Activated CD4-positive, alpha-beta T cell treated with anti-CD3 and anti-CD28 coated beads for 24 hours (primary cell): Measurements from ENCODE around the gene LRRC10.
A peak's percentile ranks its signal among the peaks of the same experiment; 100 is the strongest.

Experiments used
- DNase-seq, 2 donors: peaks; one replicate each; pipeline ENCODE4 v3.0.0-alpha.2; 2020; ENCODE audit warnings: low read depth in 2 of 2

Gene LRRC10

GRCh38 chr12:69610729-69611128, at the start of gene LRRC10:
TSS of gene LRRC10 (minus strand) at chr12:69610907. CDS start at chr12:69610838, 69 bp downstream.
- DNase-seq, result no peak

- no peak for DNase-seq
These were observed 49.6 kb upstream of the LRRC10 start for GRCh38 chr12:69660164-69660863.

DNA sequence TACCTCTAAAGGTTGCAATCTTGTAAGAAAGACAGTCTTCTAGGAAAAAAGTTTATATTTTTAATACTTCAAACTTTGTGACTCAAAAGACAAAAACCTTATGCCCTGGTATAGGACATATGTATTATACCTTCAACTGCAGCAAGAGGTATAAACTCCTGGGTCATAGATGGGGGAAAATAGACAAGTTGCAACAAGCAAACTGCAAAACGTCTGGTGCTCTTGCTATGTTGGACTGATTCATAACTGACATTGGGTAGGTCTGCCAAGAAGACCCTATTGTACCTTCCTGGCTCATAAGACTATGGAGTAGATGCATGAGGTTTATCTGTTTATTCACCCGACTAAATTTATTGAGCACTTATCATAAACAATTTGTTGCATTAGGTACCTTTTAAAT, 47.5 kb upstream of the LRRC10 start:
- DNase-seq, result no peak

DNA sequence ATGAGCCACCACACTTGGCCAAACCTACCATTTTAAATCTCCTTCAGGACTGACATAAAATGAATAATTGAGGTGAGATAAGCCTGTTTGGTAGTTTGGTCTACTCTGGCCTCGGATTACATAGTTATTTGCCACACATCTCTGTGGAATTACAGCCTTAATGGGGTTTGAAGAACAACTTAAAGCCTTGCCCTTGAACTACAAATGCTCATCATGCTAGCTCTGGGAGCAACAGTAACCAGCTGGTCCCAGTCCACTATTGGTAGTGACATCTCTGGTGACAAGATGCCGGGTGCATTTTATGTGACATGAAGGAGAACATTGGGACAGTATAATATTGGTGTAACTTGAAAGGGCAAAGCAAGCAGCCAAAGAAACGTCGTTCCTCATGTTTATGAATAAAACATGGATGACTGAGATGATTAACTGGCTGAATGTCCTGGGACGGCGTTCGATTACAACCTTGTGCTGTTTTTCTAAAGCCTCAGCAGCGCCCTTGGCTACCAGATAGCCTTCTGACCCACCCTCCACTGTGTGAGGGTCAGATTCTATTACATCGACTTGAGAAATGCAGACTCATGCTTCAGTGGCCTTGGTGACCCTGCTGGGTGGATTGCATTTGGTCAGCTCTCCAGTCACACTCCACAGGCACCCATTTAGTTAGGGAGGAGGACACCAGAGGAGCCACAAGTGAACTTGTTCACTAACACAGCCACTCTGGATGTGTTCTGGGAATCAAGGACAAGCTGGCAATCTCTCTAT, 46.9 kb upstream of the LRRC10 start:
- DNase-seq, result no peak

GRCh38 chr12:69655616-69656340, 45.1 kb upstream of the LRRC10 start:
- DNase-seq, result no peak

- no peak for DNase-seq
These were observed 43.0 kb upstream of the LRRC10 start for GRCh38 chr12:69653703-69654102.

DNA sequence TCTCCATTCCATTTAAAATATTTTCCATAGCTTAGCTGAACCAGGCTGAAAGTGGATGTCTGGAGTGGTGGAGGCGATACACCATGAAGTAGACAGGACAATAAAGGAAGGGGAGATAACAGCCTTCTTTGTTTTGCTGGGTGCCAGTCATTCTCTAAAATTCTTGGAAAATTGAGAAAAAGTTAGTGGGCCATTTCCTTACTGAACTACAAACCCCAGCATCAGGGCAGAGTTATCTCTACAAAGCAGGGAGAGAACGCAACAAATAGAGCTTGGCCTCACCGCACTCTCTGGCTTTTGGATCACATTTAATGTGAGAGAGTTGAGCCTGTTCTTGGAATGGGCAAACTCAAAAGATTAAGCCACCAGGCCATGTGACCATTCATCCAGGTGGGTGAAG, 41.2 kb upstream of the LRRC10 start:
- DNase-seq, result no peak

- DNase-seq, result no peak
These were observed 38.8 kb upstream of the LRRC10 start for GRCh38 chr12:69649529-69649928.

GRCh38 chr12:69648476-69648875, 37.8 kb upstream of the LRRC10 start:
- DNase-seq, result no peak

GRCh38 chr12:69647178-69647577, 36.5 kb upstream of the LRRC10 start:
- DNase-seq, result no peak

GRCh38 chr12:69645031-69645430, 34.3 kb upstream of the LRRC10 start:
- no peak for DNase-seq

DNA sequence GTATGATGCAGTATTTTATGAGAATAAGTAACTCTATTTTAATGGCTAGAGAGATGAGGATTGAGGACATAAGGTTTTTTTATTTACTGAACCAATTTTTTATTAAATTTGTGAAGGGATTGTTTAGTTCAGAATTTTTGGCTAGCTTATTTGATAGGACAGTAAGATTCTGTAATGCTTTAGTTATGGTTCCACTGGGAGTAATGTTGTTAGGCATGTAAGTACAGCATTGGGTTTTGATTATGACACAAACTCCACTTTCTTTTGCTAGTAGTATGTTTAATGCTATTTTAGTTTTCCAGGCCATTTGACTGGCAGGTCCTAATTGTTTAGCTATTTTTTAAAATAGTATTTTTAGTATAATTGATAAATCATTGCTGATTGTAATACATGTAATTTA, 33.8 kb upstream of the LRRC10 start:
- no peak for DNase-seq

DNA sequence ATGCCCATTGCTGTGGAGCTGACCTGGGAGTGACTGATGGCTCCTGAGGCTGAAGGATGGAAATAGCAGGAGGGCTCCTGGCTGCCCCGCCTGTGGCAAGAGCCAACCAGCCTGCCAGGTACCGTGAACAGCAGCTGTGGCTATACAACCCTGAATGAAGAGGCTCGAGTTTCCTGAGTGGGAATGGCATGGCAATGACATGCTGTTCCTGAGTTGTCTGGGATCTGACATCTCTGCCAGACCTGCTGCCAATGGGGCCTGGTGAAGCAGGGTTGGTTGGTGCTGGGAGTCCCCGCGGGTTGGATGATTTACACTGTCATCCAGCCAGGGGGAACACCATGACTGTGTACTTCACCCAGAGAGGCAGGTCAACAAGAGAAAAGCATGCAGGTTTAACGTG, 31.8 kb upstream of the LRRC10 start:
- no peak for DNase-seq

- DNase-seq, result no peak
These were observed 30.8 kb upstream of the LRRC10 start for GRCh38 chr12:69641546-69641945.

GRCh38 chr12:69639400-69640016, 28.8 kb upstream of the LRRC10 start:
- peak; percentile 40 to 56 for DNase-seq

GRCh38 chr12:69633061-69633460, 22.4 kb upstream of the LRRC10 start:
- no peak for DNase-seq

DNA sequence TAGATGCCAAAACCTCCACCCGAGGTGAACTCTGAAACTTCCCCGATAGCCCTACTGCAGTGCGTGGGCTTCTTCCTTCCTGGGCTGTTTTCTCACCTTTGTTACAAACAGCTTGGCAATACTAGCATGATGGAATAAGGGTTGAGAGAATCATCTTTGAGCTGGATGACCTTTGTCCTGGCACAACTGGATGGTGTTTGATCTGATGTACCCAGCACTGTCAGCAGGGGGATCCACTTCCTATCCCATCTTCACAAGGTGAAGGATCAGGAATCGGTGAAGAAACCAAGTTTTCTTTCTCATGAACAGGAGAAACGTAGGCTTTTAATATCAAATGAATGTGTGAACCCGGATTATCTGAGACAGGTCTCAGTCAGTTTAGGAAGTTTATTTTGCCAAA, 19.5 kb upstream of the LRRC10 start:
- no peak for DNase-seq

GRCh38 chr12:69627501-69627900, 16.8 kb upstream of the LRRC10 start:
- no peak for DNase-seq

- no peak for DNase-seq
These were observed 13.3 kb upstream of the LRRC10 start for GRCh38 chr12:69623970-69624369.

DNA sequence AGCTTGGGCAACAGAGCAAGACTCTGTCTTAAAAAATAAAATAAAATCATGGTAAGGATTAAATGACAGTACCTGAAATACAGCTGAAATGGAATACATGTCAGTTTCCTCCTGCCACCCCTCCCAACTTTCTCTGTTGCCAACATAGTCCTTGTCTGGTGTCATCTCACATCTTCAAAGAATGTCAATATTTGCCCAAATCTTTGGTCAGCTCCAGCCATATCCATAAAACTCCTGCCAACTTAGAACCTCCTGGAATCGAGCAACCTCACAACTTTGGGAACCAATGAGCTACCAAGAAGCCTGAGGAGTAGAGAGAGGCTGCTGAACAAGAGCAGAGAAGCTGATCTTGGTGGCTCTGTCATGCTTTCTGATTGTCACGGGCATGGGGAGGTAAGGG, 10.8 kb upstream of the LRRC10 start:
- no peak for DNase-seq

DNA sequence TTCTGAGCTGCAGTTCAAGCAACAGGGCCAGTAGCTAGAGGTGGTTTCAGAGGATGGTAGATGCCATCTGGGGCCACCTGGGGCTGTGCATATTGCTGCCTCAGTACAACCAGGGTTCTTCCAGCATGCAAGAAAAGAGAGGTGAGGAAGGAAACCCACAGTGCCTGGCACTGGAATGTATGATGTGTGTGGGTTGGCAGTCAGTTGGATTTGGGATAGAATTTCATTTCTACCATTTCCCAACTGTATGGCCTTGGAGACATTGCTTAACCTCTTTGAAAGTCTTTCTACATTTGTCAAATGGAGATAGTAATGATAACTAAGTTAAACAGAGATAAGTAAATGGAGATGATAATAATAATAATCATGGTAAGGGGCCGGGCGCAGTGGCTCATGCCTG, 10.2 kb upstream of the LRRC10 start:
- DNase-seq, result no peak

- DNase-seq, result no peak
These were observed 9.4 kb upstream of the LRRC10 start for GRCh38 chr12:69620077-69620476.
